PFSK-1 (cell line): ENCODE data around the gene EPAS1.

Experiments used
- FOXP2 ChIP-seq: optimal IDR thresholded peaks from 2 replicates; pipeline ENCODE3; 2011; ENCODE audit warnings: borderline replicate concordance, control low read depth, inconsistent platforms; ENCODE audit not compliant: insufficient read depth; ENCODE audit errors: extremely low read length, extremely low read depth
- POLR2AphosphoS5 ChIP-seq: IDR thresholded peaks from 2 replicates; pipeline ENCODE4 v1.6.1; 2012; ENCODE audit warnings: low read depth, mild to moderate bottlenecking, control low read depth, low read length, moderate library complexity
- SIN3A ChIP-seq: IDR thresholded peaks from 2 replicates; pipeline ENCODE4 v1.6.1; 2012; ENCODE audit warnings: mild to moderate bottlenecking, low read length, moderate library complexity, borderline replicate concordance; ENCODE audit not compliant: insufficient read depth
- TAF1 ChIP-seq: IDR thresholded peaks from 2 replicates; pipeline ENCODE4 v1.6.1; 2012; ENCODE audit warnings: low read length, control low read depth, borderline replicate concordance; ENCODE audit not compliant: insufficient read depth
- TF ChIP-seq, protein P1 (sequence below), 2 experiments: IDR thresholded peaks; 2 replicates each; pipeline versions ENCODE4 v1.6.1 to v1.8.0; 2011 to 2012; ENCODE audit warnings: low read depth in 2 of 2, low read length in 2 of 2, control low read depth in 1 of 2, inconsistent platforms in 1 of 2, mild to moderate bottlenecking in 1 of 2, moderate library complexity in 1 of 2; ENCODE audit not compliant: insufficient read depth in 1 of 2

DNA sequence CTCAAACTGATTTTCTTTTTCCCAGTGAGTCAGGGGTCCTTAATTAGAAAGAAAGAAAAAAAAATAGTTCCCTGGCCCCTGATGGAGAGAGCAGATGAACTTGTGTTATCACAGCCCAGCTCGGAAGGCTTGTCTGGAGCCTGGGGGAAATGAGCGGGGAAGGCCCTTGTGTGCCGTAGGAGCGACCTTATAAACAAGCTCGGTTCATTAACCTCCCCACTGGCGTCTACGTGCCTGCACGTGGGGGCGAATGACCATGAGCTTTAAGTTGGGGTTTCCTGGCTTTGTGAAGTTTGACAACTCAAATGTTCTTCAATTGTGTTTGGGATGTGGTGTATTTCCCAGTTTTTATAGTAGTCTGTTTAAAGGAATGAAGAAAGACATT lies 69.5 kb downstream of the EPAS1 start:
- TF ChIP-seq POLR2AphosphoS5, result no peak
- no peak for TF ChIP-seq TAF1
- no peak for TF ChIP-seq FOXP2
- no peak for TF ChIP-seq SIN3A
- TF ChIP-seq, protein P1, sequence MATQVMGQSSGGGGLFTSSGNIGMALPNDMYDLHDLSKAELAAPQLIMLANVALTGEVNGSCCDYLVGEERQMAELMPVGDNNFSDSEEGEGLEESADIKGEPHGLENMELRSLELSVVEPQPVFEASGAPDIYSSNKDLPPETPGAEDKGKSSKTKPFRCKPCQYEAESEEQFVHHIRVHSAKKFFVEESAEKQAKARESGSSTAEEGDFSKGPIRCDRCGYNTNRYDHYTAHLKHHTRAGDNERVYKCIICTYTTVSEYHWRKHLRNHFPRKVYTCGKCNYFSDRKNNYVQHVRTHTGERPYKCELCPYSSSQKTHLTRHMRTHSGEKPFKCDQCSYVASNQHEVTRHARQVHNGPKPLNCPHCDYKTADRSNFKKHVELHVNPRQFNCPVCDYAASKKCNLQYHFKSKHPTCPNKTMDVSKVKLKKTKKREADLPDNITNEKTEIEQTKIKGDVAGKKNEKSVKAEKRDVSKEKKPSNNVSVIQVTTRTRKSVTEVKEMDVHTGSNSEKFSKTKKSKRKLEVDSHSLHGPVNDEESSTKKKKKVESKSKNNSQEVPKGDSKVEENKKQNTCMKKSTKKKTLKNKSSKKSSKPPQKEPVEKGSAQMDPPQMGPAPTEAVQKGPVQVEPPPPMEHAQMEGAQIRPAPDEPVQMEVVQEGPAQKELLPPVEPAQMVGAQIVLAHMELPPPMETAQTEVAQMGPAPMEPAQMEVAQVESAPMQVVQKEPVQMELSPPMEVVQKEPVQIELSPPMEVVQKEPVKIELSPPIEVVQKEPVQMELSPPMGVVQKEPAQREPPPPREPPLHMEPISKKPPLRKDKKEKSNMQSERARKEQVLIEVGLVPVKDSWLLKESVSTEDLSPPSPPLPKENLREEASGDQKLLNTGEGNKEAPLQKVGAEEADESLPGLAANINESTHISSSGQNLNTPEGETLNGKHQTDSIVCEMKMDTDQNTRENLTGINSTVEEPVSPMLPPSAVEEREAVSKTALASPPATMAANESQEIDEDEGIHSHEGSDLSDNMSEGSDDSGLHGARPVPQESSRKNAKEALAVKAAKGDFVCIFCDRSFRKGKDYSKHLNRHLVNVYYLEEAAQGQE (IDR thresholded peaks at IDR 0.05; ENCODE audit: insufficient read depth in 1 of 2, low read depth in 2 of 2, low read length in 2 of 2), result no peak
